ENCODE measurements around the gene FLT3LG.
"Not testable (repeated sequence)": the region's sequence is repeated elsewhere in the genome, so short reads cannot be mapped to it uniquely, and the experiment has no call there.

FLT3LG gene

GRCh38 chr19:49463960-49464740 lies 9.9 kb upstream of the FLT3LG start:
- DNase-seq, result no peak

GRCh38 chr19:49465371-49465770 lies 8.6 kb upstream of the FLT3LG start:
- DNase-seq, result no peak

GRCh38 chr19:49468199-49468598 lies 5.8 kb upstream of the FLT3LG start:
- DNase-seq, result no peak

DNA sequence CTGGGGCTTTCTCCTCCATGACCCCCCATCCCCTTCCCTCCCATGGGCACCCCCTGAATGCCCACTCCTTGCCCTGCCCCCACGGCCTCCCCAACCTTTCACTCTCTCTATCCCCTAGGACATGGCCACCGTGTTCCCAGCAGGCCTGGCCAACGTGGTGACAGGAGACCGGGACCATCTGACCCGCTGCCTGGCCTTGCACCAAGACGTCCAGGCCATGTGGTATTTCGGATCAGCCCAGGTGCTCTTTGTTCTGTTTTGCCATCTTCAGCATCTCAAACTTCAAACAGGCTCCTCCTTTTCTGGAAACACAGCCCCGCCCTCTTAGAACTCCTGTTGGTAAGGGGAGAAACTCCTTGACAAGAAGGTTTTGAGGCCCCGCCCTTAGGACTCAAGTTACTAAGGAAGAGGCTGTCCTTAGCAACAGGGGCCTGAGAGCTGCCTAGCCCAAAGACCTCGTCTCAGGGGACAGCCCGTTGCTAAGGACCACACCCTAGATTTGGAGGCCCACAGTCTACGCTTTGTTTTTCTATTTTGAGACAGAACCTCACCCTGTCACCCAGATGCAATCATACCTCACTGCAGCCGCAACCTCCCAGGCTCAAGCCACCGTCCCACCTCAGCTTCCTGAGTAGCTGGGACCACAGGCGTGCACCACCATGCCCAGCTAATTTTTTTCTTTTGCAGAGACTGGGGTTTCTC lies 5.1 kb upstream of the FLT3LG start:
- DNase-seq, result peak; percentile 56

GRCh38 chr19:49469828-49470614 lies 4.0 kb upstream of the FLT3LG start:
- no peak for DNase-seq

GRCh38 chr19:49470615-49470978 lies 3.4 kb upstream of the FLT3LG start:
- DNase-seq, result no peak

DNA sequence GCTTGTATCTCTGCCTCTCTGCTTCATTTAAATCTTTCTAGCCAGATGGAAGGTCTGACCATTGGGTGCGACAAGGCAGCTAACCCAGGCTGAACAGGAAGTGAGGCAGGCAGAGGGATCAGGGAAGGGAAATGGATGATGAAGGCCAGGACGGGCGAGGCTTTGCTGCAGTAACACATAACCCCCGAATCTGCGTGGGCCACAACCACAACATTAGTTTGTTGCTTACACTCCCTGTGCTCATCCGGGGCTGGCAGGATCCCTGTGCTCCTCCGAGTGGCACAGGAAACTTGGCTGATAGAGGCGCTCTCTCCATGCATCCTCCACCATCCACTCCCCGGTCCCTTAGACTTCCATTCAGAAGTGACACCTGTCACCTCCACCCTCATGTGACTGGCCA lies 1.1 kb upstream of the FLT3LG start:
- no peak for DNase-seq

DNA sequence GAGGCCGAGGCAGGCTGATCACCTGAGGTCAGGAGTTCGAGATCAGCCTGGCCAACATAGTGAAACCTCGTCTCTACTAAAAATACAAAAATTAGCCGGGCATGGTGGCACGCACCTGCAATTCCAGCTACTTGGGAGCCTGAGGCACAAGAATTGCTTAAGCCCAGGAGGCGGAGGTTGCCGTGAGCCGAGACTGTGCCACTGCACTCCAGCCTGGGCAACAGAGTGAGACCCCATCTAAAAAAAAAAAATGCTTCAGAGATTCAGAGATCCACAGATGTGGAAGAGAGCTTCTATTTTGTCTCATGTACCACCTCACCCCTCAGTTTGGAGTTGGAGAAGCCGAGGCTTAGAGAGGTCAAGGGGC lies 531 bp upstream of the FLT3LG start:
- not testable (repeated sequence) for DNase-seq

DNA sequence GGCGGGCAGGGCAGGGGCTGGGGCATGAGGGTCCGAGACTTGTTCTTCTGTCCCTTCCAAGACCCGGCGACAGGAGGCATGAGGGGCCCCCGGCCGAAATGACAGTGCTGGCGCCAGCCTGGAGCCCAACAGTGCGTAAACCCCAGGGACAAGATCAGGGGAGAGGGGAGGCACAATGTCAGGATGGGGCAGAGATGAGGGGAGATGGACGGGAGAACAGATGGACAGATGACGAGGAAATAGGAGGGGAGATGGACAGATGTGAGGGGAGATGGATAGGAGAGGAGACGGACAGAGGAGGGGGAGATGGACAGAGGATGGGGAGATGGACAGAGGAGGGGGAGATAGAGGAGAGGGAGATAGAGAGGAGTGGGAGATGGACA lies 518 bp downstream of the FLT3LG start:
- DNase-seq, result no peak

DNA sequence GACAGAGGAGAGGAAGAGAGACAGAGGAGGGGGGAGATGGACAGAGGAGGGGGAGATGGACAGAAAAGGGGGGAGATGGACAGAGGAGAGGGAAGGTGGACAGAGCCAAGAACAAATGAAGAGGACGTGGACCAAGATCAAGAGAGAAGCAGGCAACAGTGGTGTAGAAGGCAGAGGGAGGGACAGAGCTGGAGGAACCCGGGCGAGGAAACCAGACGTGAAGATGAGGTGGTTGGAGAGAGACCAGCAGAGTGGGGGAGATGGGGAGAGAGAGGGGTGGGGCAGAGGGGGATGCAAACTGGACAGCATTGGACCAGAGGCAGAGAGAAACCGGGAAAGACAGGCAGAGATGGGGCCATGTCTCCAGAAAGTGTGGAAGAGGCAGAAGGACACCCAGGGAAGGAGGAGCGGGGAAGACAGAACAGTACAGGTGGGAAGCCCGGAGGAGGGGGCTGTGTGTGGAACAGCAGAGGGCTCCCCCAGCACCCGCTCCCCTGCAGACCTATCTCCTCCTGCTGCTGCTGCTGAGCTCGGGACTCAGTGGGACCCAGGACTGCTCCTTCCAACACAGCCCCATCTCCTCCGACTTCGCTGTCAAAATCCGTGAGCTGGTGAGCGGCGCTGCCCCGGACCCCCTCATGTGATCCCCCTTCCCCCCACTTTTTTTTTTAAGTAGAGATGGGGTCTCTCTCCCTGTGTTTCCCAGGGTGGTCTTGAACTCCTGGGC lies 1.3 kb downstream of the FLT3LG start:
- no peak for DNase-seq

DNA sequence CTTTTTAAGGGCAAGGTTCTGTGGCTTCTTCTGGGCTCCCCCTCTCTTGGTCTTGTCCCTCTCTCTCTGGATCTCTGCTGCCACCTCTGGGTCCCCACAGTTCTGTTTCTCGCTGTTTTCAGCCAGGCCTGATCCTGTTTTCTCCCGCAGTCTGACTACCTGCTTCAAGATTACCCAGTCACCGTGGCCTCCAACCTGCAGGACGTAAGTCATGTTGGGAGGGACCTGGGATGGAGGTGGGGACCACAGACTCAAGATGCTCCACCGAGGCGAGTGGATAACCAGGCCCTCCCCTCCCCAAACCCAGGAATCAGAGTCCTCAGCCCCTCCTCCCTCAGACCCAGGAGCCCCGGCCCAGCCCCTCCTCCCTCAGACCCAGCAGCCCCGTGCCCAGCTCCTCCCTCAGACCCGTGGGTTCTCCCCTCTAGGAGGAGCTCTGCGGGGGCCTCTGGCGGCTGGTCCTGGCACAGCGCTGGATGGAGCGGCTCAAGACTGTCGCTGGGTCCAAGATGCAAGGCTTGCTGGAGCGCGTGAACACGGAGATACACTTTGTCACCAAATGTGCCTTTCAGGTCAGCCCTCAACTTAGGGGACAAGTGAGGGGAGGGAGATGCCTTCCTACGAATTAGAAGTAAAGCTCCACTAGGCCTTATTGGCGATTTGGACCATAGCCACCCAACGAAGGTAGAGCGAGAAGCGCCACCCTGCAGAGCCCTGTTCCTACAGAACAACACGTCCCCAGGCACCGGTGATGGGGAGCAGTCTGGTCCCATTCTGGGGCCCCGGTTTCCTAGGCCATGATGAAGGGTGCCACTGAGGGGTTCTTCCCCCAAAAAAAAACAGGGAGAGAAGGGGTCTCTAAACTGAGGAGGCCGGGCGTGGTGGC lies 2.2 kb downstream of the FLT3LG start:
- DNase-seq, result no peak

- no peak for DNase-seq
Measured at GRCh38 chr19:49479975-49480628, 6.1 kb downstream of the FLT3LG start.

GRCh38 chr19:49481020-49481683 lies 7.1 kb downstream of the FLT3LG start:
- DNase-seq, result no peak

DNA sequence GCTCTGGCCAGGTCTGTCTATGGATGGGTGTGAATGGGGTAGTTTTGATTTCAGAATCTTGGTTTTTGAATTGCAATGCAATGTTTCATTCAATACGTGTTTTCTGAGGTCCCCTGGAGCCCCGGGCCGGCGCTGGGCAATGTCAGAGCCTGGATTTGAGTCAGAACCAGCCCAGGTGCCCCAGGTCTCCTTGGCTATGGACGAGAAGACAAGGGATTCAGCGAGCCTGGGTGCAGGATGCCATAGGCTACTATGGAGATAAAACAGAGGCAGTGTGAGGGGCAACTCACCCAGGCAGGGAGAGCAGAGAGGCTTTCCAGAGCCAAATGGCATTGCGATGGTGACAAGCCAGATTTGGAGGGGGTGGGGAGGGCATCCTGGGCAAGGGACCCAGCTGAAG lies 12.2 kb downstream of the FLT3LG start:
- no peak for DNase-seq

DNA sequence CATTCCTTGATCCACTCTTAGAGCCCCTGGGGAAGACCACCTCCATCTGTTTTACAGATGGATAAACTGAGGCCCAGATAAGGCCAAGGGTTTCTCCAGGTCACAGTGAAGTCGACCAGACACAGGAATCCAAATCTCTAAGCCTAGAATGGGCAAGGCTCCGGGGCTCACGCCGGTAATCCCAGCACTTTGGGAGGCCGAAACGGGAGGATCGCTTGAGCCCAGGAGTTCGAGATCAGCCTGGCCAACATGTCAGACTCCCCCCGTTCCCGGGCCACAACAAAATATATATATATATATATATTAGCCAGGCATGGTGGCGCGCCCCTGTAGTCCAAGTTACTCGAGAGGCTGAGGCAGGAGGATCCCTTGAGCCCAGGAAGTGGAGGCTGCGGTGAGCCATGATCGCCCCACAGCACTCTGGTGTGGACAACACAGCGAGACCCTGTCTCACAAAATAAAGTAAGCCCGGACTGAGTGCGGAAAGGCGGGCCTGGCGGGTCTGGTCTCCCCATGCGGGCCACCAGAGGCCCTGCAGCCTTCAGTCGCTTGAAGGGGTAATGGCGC lies 12.8 kb downstream of the FLT3LG start:
- no peak for DNase-seq

GRCh38 chr19:49487277-49488045 lies 13.4 kb downstream of the FLT3LG start, which contains the start of gene RPL13A:
Gene RPL13A, plus strand, starts transcription at chr19:49487608. Its CDS starts 22 bp downstream, at chr19:49487630.
- DNase-seq, result peak; percentile 99

DNA sequence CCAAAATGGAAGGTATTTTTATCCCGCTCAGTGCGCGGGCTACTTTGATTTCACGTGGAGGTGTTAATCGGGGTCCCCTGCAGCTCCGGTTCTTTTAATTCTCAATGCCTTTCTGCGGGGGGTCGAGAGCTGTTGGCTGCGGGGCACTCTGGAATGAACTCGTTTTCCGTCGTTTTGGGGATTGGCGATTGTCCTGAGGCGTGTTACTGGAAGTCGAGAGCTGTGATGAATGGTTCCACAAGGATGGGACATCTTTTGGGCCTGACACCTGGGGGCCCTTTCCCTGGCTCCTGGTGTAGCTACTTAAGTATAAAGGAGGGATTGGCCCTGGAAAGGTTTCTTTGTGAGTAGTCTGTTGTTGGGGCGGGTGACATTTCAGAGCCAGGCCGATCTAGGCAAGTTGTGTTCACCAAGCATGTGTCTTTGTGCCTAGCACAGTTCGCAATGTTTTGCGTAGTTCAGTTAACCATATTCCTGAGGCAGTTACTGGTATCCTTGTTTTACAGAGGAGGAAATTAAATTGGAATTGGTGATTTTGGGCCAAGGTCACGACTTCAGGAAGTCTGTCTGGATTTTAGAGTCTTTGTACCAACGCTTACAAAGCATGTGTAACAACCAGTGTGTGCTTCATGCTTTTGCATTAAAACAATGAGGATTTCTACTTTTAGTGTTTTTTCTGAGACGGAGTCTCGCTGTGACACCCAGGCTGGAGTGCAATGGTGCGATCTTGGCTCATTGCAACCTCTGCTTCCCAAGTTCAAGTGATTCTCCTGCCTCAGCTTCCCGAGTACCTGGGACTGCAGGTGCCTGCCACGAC lies 14.2 kb downstream of the FLT3LG start:
- no peak for DNase-seq

- no peak for DNase-seq
Measured at GRCh38 chr19:49488863-49489537, 15.0 kb downstream of the FLT3LG start.

Measured in fibroblast of skin of right biceps (primary cell).